HG02870 (cell line): ENCODE measurements around the gene COQ8A.
"Not testable (repeated sequence)": the region's sequence is repeated elsewhere in the genome, so short reads cannot be mapped to it uniquely, and the experiment has no call there.

Source experiments
- ATAC-seq: cut with Tn5 transposase; IDR thresholded peaks from one replicate; pipeline ENCODE4 v1.9.1; 2021; ENCODE audit warnings: mild to moderate bottlenecking, moderate library complexity; ENCODE audit not compliant: unreplicated experiment

The COQ8A gene

DNA sequence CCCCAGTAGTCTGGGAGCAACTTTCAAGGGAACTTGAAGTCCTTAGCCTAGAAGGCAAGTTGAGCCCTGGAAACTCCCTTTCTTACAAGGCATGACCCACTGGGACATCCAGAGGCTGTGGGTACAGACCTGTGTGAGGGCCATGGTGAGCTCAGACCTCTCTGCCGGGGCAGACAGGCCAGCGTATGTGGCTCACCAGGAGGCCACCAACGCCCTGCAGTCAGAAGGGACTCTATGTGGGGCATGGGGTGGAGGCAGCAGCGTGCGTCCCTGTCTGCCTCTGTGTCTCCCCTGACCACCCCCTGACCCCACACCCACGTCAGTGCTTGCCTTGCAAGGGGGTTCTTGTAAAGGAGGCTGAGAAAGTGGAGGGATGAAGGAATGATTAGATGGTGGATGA is 10.8 kb downstream of the COQ8A start:
- no peak for ATAC-seq

DNA sequence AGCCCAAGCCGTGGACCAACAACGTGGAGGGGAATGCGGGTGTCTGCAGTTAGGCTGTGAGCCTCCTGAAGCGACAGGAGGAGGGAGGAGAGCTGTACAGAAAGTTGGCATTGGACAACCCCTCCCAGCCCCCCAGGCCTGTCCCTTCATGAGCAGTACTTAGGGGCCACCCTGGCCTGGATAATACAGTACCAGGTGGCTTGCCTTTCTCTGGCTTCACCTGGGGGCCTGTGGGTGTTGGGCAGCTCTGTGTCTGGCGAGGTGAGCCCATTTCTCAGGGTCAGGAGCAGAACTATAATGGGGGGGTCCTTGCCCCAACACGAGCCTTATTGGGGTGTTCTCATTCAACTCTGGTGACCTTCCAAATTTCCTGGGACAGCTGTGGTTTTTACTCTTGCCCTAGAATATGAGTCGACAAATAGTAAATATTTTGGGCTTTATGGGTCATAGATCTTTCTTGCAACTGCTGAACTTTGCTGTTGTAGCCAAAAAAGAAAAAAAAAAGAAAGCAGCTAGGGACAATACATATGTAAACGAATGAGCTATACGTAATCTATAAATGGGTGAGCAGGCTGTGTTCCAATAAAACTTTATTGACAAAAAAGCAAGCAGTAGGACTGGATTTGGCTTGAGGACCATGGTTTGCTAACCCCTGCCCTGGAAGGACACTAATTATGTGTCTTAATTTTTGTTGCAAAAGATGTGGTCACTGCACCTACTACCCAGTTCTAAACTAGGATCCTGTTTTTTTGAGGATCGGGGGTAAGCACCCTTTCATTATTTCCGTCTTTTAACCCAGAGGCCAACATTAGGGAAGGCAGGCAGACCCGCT is 11.4 kb downstream of the COQ8A start:
- no peak for ATAC-seq

DNA sequence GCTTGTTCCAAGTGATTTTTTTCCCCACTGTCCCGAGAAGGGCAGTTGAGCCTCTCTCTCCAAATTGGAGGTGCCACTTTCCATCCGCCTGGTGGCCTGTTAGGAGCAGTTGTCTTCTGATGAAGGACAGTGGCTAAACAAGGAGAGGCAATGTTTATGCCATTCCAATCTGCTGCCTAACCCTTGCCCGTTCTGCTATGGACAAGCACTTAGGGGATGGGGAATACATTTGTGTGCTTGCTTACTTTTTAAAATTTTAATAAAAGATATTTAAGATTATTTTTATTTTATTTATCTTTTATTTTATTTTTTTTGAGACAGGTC is 12.0 kb downstream of the COQ8A start:
- ATAC-seq = no peak

DNA sequence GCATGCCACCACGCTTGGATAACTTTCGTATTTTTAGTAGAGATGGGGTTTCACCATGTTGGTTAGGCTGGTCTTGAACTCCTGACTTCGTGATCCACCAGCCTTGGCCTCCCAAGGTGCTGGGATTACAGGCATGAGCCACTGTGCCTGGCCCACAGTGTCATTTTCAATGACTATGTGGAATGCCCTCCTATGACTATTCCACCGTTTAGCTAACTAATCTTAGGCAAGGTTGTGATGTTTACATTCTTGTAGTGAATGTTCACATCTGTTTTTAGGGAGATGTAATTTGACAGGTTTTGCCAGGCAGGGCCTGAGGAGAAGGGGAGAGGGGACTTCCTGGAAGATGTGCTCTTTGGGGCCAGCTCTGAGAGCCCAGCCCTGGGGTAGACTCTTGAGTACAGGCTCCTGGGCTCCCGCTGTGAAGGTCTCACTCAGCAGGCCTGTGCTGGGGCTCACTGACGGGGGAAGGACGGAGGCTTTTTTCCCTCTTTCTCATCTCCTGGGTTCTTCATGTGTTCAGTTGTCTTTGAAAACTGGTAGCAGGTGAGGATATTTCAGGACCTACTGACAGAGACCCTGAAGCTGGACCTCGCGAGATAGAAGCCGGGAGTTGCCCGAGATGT is 13.2 kb downstream of the COQ8A start:
- ATAC-seq = no peak

DNA sequence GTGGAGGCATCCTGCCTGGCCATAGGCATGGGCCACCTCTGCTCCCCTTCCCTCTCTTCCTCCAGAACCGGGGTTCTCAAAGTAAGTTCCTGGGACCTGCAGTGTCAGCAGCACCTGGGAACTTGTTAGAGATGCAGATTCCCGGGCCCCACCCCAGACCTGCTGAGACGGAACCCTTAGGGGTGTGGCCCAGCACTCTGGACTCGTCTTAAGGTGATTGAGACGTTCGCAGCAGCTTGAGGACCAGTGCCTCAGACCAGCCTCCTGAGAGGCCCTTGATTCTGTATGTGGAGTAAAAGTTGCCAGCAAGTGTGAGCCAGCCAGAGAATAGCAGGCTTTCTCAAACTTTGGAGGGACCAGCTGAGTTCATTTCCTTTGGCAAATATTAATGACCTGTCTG is 14.2 kb downstream of the COQ8A start:
- ATAC-seq = no peak

DNA sequence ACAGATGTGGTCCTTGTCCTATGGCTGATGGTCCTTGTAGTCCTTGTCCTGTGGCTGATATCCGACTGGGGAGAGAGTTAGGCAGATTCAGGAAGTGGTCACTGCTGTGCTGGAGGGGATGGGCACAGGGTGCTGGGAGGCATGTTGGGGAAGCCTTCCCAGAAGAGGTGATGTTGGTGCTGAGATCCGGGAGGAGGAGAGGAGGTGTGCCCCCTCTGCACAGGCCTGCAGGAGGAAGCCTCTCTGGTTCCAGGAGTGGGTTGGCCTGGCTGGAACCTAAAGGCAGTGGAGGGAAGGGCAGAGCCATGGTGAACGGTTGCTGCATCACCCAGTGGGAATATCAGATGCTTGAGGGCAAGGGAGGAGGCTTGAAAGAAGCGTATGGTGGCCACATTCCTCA is 14.7 kb downstream of the COQ8A start:
- no peak for ATAC-seq

DNA sequence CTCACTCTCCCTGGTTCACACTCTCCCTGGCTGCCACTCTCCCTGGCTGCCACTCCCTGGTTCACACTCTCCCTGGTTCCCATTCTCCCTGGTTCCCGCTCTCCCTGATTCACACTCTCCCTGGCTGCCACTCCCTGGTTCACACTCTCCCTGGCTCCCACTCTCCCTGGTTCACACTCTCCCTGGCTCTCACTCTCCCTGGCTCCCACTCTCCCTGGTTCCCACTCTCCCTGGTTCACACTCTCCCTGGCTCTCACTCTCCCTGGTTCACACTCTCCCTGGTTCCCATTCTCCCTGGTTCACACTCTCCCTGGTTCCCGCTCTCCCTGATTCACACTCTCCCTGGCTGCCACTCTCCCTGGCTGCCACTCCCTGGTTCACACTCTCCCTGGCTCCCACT is 15.8 kb downstream of the COQ8A start:
- ATAC-seq = not testable (repeated sequence)

DNA sequence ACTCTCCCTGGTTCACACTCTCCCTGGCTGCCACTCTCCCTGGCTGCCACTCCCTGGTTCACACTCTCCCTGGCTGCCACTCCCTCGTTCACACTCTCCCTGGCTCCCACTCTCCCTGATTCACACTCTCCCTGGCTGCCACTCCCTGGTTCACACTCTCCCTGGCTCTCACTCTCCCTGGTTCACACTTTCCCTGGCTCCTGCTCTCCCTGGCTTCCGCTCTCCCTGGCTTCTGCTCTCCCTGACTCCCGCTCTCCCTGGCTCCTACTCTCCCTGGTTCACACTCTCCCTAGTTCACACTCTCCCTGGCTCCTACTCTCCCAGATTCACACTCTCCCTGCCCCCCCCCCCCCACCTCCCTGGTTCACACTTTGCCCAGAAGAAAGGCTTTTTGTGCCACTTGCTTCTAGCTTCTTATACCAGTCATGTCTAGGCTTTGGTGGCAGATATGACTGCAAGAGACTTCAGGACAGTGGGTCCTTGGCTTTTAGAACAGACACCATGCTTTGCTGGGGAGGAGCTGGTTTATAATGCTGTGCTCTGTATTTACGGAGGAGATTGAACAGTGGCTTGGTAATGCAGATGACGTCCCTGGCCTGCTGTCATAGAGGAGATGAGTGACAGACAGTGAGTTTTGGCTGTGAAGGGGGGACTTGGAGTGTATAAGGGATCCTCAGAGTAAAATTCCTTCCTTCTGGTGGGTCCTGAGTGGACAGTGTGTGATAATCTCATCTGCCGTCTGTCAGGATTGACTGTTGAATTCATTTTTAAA is 17.0 kb downstream of the COQ8A start:
- ATAC-seq = no peak

DNA sequence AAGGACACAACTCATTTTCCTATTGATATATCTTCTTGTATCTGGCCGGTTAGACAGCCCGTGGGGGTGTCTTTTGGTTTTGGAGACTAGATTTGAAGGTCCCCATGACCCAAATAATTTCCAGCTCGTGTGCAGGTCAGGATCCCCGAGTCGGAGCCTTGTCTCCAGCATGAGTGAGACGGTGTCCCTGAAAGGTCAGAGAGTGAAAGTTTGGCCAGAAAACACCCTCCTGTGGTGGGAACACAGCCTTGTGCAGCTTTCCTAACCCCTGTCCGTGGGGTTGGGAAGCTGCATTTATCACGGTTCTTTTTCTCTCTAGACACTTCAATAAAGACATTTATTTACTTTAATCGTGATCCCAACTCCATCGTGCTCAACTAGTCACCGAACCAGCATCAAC is 17.6 kb downstream of the COQ8A start:
- no peak for ATAC-seq

DNA sequence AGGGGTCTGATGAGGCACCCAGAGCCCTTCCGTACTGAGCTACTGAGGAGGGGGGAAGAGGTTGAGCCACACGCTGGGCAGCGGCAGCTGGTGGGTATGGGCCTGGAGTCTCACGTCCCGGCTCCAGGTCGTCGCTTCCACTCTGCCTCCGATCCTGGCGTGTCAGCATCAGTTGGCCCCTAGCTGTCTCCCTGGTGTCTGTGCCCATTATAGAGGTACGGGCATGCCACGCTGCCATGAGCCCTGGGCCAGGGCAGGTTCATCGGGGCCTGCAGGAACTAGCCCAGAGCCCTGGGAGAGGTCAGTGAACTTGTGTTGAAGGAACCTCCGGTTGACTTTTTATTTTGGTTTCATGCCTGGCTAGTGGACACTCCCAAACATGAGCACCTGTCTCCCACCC is 18.2 kb downstream of the COQ8A start:
- no peak for ATAC-seq

DNA sequence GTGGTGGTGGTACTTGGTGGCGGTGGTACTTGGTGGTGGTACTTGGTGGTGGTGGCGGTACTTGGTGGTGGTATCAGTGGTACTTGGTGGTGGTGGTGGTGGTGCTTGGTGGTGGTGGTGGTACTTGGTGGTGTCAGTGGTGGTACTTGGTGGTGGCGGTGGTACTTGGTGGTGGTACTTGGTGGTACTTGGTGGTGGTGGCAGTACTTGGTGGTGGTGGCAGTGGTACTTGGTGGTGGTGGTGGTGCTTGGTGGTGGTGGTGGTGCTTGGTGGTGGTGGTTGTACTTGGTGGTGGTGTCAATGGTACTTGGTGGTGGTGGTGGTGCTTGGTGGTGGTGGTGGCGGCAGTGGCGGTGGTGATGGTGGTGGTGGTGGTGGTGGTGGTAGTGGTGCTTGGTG is 20.2 kb downstream of the COQ8A start:
- no peak for ATAC-seq

DNA sequence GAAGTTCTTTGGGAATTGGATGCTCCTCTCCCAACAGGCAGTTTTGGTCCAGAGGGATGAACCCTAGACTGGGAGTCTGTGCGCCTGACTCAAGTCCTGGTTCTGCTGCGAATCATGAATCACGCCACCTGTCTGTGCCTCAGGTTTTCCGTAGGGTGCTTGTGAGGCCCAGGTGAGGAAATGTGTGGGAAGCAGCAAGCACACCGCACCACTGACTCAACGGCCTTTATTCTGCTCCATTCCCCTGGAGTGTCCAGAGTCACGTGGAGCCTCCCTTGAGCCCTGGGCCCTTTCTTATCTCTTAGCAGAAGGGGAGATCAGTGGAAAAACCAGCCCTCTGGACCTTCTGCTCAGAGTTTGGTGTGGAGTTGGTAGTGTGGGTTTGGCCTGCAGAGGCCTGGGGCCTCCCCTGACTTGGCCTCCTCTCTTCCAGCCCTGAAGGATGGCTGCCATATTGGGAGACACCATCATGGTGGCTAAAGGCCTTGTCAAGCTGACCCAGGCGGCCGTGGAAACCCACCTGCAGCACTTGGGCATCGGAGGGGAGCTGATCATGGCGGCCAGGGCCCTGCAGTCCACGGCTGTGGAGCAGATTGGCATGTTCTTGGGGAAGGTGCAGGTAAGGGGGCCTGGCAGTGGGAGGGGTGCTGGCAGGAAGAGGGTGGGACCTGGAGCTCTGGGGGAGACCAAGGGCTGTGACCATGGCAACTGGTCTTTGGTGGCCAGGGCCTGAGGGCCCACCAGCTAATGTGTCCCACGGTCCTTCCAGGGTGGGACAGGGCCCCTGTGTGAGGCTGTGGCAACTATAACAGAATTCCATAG is 21.1 kb downstream of the COQ8A start:
- ATAC-seq = no peak

DNA sequence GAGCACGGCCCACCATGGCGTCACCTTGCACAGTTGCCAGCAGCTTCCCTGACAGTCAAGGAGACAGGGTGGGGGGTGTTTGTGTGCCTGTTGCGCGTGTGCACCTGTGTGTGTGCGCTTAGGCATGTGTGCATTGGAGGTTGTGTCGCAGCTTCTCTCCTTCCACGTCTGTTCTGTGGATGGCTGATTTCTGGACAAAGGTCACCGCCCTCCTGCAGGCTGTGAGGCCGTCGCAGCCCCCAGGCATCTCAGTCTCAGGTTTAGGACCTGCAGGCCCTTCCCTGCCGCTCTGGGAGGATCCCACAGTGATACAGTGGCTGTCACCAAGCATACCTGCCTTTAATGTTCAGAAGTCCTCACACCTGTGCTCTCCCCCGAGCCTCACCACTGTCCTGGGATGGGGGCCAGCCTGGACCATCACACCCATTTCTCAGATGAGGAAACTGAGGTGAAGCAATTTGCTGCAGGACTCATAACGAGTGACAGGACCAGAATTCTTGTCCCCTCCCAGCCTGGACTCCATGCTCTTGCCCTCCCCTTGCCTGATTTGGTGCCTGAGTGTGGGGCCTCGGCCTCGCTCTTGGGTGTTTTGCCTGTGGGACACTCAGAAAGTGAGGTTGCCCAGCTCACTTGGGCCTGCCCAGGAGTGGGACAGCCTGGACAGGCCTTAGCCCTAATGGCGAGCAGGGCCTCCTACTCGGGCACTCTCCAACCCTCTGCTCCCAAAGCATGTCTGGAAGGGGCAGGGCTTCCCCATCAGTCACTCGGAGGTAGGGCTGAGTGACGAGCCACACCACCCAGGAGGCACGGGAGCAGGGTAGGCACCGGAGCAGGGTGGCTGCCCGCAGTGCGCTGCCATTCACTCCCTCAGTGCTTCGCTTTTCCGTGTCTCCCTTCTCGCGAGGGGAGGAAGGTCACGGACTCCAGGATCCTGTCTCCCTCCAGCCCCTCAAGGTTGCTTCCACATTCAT is 22.6 kb downstream of the COQ8A start:
- ATAC-seq = no peak

DNA sequence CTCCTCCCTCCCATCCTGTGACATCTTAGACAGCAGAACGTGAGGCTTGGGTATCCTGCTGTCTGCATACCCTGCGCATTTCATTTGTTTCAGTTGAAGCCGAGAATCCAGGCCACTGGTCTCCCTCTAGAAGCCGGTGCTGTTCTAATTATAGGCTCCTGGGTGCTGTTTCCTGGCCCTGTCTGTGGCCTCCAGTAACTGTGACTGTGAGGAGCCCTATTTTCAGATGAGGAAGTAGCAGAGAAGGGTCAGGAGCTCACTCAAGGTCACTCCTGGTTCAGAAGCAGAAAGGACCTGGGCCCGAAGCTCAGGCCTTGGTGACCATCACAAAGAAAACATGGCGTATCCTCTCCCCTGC is 24.0 kb downstream of the COQ8A start:
- ATAC-seq = no peak

DNA sequence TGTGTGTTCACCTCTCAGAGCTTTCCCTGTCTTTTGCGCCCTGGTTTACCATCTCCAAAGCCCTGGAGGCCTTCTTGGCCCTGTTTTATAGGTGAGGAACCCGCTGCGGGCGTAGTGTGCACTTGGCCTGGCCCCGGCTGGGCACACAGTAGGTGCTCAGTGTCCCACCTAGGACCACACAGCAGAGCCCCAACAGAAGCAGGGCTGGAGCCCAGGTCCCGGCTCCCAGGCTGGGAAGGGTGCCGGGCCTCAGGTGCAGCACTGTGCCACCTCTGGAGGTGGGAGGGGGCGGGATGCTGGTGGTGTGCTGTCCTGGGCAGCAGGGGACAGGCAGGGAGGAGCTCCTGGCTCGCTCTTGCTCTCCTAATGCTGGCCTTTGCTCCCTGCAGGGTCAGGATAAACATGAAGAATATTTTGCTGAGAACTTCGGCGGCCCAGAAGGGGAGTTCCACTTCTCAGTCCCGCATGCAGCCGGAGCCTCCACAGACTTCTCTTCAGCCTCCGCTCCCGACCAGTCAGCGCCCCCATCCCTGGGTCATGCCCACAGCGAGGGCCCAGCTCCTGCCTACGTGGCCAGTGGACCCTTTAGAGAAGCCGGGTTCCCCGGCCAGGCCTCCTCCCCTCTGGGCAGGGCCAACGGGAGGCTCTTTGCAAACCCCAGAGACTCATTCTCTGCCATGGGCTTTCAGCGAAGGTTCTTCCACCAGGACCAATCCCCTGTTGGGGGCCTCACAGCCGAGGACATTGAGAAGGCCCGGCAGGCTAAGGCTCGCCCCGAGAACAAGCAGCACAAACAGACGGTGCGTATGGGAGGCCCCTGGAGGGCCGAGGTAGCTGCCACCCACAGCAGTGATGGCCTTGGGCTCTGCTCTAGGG is 24.8 kb downstream of the COQ8A start:
- ATAC-seq = no peak

DNA sequence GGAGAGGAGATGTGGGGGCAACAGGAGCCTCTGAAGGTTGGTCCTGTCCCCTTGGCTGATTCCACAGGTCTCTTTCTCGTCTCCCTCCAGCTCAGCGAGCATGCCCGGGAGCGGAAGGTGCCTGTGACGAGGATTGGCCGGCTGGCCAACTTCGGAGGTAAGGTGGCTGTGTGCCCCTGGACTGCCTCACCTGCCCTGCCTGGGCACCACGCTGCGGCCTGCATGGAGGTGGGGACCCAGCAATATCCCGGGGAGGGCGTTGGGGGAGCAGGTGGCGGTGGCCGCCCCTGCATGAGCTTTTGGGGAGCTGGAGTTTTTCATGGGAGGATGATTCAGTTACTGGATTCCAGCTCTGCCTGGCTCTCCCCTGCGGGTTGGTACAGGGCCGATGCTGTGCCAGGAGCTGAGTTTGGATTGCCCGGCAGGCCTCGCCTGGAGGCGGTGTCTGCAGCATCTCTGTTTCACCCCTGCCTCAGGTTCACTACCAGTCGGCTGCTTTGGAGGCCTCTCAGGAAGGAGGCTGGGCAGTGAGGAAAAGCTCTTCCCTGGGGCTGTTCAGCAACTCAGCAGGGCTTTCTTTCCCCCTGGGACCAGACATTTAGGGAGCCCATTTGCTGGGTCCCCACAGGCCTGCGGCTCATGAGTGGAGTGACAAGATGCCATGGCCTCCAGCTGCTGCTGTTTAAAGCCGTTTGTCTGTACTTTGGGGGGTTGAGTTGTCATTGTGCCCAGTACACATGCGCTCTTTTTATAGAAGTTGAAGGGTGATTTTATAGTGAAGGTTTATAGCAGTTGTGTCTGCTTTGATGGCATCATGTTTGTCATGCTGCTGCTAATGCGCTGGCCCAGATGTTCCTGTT is 25.7 kb downstream of the COQ8A start:
- no peak for ATAC-seq

DNA sequence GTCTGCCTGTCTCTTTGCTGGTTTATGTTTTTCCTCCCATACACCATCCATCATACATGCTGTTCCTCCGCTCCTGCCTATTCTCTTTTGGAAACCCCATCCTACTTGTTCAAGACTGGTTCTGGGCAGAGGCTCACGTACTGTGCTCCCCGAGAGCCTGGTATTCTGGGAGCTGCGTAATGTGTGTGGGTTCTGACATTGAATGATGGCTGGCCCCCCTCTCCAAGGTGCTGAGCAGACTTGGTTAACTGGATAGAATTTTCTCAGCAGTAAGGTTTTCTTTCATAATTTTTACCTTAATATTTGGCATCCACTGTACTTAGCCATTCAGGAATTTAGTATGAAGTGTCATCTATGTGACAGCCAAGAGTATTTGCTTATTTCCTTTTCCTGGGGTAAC is 26.6 kb downstream of the COQ8A start:
- ATAC-seq = no peak

DNA sequence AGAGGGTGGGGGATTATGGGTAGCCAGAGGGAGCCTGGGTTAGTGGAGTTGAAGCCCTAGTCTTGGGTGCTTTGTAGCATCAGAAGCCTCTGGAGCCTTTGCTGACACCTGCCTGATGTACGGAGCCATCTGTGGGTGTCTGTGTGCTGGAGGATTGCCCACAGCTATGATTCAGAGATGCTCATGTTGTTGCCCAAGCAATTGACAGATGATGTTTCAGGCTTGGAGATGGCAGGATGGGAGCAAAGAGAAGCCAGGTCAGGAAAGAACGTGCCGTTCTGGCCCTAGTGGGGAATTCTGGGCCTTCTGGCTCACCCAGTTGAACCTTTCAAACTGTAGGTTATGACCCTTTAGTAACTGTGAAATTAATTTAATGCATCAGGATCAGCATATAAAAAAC is 27.6 kb downstream of the COQ8A start:
- ATAC-seq = no peak
